Suprapubic skin (tissue), 3 donors: ENCODE measurements around the gene COG5.

ENCODE experiments used
- EP300 ChIP-seq: sonication (generic); formaldehyde crosslinking; IDR thresholded peaks from one replicate; pipeline ENCODE4 v1.6.1; 2017; ENCODE audit warnings: antibody characterized with exemption
- TF ChIP-seq, protein P1 (sequence below), 2 donors: fragments of 200-600 bp in 1 of 2; fragments of 450-650 bp in 1 of 2; sonication (generic) in 1 of 2; IDR thresholded peaks; one replicate each; pipeline ENCODE4 v1.5.1; 2016 to 2019; ENCODE audit warnings: antibody characterized with exemption in 2 of 2, mild to moderate bottlenecking in 1 of 2, moderate library complexity in 1 of 2

DNA sequence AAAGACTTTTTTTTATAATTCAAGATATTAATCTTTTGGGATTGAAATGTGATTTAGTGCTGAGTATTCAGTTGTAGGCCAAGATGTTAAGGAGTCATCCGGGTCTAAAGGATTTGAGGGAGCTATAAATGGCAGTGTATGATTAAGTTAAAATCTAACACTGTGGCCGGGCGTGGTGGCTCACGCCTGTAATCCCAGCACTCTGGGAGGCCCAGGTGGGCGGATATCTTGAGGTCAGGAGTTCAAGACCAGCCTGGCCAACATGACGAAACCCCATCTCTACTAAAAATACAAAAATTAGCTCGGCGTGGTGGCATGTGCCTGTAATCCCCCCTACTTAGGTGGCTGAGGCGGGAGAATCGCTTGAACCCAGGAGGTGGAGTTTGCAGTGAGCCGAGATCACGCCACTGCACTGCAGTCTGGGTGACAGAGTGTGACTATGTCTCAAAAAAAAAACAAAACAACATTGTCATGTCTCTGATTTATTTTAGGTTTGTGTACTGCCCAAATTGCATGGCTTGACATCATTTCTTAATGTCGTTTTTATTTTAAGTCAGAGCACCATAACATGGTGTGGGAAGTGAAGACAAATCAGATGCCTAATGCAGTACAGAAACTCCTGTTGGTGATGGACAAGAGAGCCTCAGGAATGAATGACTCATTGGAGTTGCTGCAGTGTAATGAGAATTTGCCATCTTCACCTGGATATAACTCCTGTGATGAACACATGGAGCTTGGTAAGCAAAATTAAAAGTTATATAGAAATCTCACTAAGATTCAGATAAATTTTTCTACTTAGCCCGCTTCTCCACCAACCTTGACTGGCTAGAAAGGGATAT is 384.2 kb downstream of the COG5 start:
- TF ChIP-seq, protein P1, sequence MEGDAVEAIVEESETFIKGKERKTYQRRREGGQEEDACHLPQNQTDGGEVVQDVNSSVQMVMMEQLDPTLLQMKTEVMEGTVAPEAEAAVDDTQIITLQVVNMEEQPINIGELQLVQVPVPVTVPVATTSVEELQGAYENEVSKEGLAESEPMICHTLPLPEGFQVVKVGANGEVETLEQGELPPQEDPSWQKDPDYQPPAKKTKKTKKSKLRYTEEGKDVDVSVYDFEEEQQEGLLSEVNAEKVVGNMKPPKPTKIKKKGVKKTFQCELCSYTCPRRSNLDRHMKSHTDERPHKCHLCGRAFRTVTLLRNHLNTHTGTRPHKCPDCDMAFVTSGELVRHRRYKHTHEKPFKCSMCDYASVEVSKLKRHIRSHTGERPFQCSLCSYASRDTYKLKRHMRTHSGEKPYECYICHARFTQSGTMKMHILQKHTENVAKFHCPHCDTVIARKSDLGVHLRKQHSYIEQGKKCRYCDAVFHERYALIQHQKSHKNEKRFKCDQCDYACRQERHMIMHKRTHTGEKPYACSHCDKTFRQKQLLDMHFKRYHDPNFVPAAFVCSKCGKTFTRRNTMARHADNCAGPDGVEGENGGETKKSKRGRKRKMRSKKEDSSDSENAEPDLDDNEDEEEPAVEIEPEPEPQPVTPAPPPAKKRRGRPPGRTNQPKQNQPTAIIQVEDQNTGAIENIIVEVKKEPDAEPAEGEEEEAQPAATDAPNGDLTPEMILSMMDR (IDR thresholded peaks at IDR 0.05), result no peak
- TF ChIP-seq EP300, result no peak
